Keratinocyte (primary cell): ENCODE measurements around the gene FAM53A. TPM values are rescaled to one million over a fixed set of nuclear protein-coding genes. Genes with fewer than 3 reads are reported as not detected.

Source experiments
- DNase-seq: peaks from one replicate; pipeline ENCODE4 v3.0.0-alpha.2; 2011; ENCODE audit warnings: low read depth, missing footprints, low spot score
- FAIRE-seq: peaks from 2 replicates; lab custom pipeline; 2011; peaks lifted over from hg19 to GRCh38; lab: Jason Lieb, UNC
- H2AFZ ChIP-seq: 2 replicates; pipeline ENCODE4 v1.6.0; 2012; ENCODE audit warnings: low read length, control low read depth, inconsistent platforms; ENCODE audit not compliant: control insufficient read depth
- H3K27ac ChIP-seq: 2 replicates; pipeline ENCODE4 v1.5.1; 2011; ENCODE audit warnings: low read length; ENCODE audit not compliant: control insufficient read depth, insufficient read depth
- H3K27me3 ChIP-seq: 3 replicates; pipeline ENCODE4 v1.6.0; 2011; ENCODE audit warnings: low read length; ENCODE audit not compliant: control insufficient read depth, insufficient read depth; ENCODE audit errors: extremely low read depth
- H3K36me3 ChIP-seq, 2 experiments: 2 replicates in 1 of 2; 3 replicates in 1 of 2; pipeline ENCODE4 v1.5.1; 2011; ENCODE audit warnings: low read length in 2 of 2, mild to moderate bottlenecking in 1 of 2; ENCODE audit not compliant: control insufficient read depth in 2 of 2, insufficient read depth in 2 of 2; ENCODE audit errors: extremely low read depth in 1 of 2
- H3K4me1 ChIP-seq: 3 replicates; pipeline ENCODE4 v1.5.1; 2011; ENCODE audit warnings: low read length; ENCODE audit not compliant: control insufficient read depth, insufficient read depth; ENCODE audit errors: extremely low read depth
- H3K4me2 ChIP-seq: 3 replicates; pipeline ENCODE4 v1.6.0; 2011; ENCODE audit warnings: low read depth, low read length; ENCODE audit not compliant: control insufficient read depth, insufficient read depth; ENCODE audit errors: extremely low read depth
- H3K4me3 ChIP-seq, 3 experiments: fragments of 200-600 bp in 1 of 3; sonication (generic) in 1 of 3; 2 replicates in 2 of 3; 3 replicates in 1 of 3; pipeline ENCODE4 v1.5.1; 2011 to 2016; ENCODE audit warnings: low read length in 3 of 3, mild to moderate bottlenecking in 3 of 3, control low read depth in 2 of 3, inconsistent platforms in 1 of 3, low read depth in 1 of 3, mixed read lengths in 1 of 3, mixed run types in 1 of 3, moderate library complexity in 1 of 3; ENCODE audit not compliant: control insufficient read depth in 2 of 3, insufficient read depth in 2 of 3; ENCODE audit errors: extremely low read depth in 1 of 3
- H3K79me2 ChIP-seq: 2 replicates; pipeline ENCODE4 v1.6.0; 2012; ENCODE audit warnings: low read length; ENCODE audit not compliant: control insufficient read depth, insufficient read depth
- H3K9ac ChIP-seq: 3 replicates; pipeline ENCODE4 v1.6.0; 2011; ENCODE audit warnings: low read length; ENCODE audit not compliant: control insufficient read depth, insufficient read depth; ENCODE audit errors: extremely low read depth
- H3K9me1 ChIP-seq: 3 replicates; pipeline ENCODE4 v1.6.0; 2011; ENCODE audit warnings: low read length; ENCODE audit not compliant: control insufficient read depth, insufficient read depth; ENCODE audit errors: extremely low read depth
- H3K9me3 ChIP-seq: 2 replicates; pipeline ENCODE4 v1.5.1; 2012; ENCODE audit warnings: low read depth, low read length; ENCODE audit not compliant: control insufficient read depth
- H4K20me1 ChIP-seq: 3 replicates; pipeline ENCODE4 v1.6.0; 2011; ENCODE audit warnings: low read length; ENCODE audit not compliant: control insufficient read depth, insufficient read depth; ENCODE audit errors: extremely low read depth
- CTCF ChIP-seq, 3 experiments: IDR thresholded peaks in 1 of 3; conservative IDR thresholded peaks in 1 of 3; optimal IDR thresholded peaks in 1 of 3; 2 replicates in 2 of 3; 3 replicates in 1 of 3; pipeline versions ENCODE3 to v1.5.1; 2011; ENCODE audit warnings: low read length in 3 of 3, mild to moderate bottlenecking in 3 of 3, moderate library complexity in 2 of 3, control low read depth in 1 of 3, inconsistent platforms in 1 of 3; ENCODE audit not compliant: insufficient read depth in 2 of 3; ENCODE audit errors: extremely low read depth in 1 of 3
- EZH2 ChIP-seq: IDR thresholded peaks from one replicate; pipeline ENCODE4 v1.6.1; 2012; ENCODE audit warnings: inconsistent platforms, mild to moderate bottlenecking, low read length, moderate library complexity
- dilution Hi-C: fragments of 300-500 bp; cut with MboI; formaldehyde crosslinking; loops from one replicate; pipeline ENCODE4 v1.7.0; 2020; ENCODE audit warnings: low sequenced_read_pairs; ENCODE audit not compliant: extremely low pct_ligation_motif_present
- polyA plus RNA-seq, 5 experiments: library from polyadenylated mRNA; depleted of rRNA in 3 of 5; stranded (reverse) in 3 of 5; stranded (forward) in 1 of 5; unstranded in 1 of 5; fragments of >200 nt; gene quantifications; 1 replicate in 1 of 5; 2 replicates in 3 of 5; 3 replicates in 1 of 5; pipeline versions ENCODE4 v1.2.1 to v1.2.3, GENCODE V29; 2011 to 2012; ENCODE audit warnings: missing spikeins in 2 of 5, low read depth in 1 of 5, low replicate concordance in 1 of 5

FAM53A gene
- polyA plus RNA-seq, 1 donor (not counting 4 experiments of a cell fraction or from before 2014, with no cell fraction given) = 0.50 TPM

- H2AFZ ChIP-seq = peak overlapping the region; percentile 40
- peak overlapping the region; percentile 62 for H3K4me2 ChIP-seq
- peak overlapping the region; percentile 86 for H3K27ac ChIP-seq
- peaks cover 0 to 38% of the 10 kb centered on the region in 2 experiments for H3K36me3 ChIP-seq
- H3K4me3 ChIP-seq = no peak overlapping the region
- peak overlapping the region; percentile 61 for H3K9ac ChIP-seq
- TF ChIP-seq EZH2 (no peak), CTCF (optimal IDR thresholded peaks at IDR 0.05 in 1 of 3, IDR thresholded peaks at IDR 0.05 in 1 of 3, conservative IDR thresholded peaks at IDR 0.05 in 1 of 3; ENCODE audit: extremely low read depth in 1 of 3, insufficient read depth in 2 of 3, low read length in 3 of 3) (peak in 2 of 3 experiments; percentile 97 to 100)
- H3K9me3 ChIP-seq = no peaks in the 10 kb centered on the region
- dilution Hi-C loops = no loop called here
- DNase-seq (peak; percentile 66), FAIRE-seq (peak; percentile 86)
- H3K79me2 ChIP-seq = peaks cover 65% of the 10 kb centered on the region
- no peaks in the 10 kb centered on the region for H3K27me3 ChIP-seq
- H4K20me1 ChIP-seq = peaks cover 8% of the 10 kb centered on the region
- peaks cover 4% of the 10 kb centered on the region for H3K9me1 ChIP-seq
- H3K4me1 ChIP-seq = peaks cover 45% of the 10 kb centered on the region
These were observed 42.2 kb upstream of the FAM53A start for GRCh38 chr4:1726146-1726934.

- TF ChIP-seq CTCF (optimal IDR thresholded peaks at IDR 0.05 in 1 of 3, IDR thresholded peaks at IDR 0.05 in 1 of 3, conservative IDR thresholded peaks at IDR 0.05 in 1 of 3; ENCODE audit: extremely low read depth in 1 of 3, insufficient read depth in 2 of 3, low read length in 3 of 3) (no peak), EZH2 (no peak)
- Histone ChIP-seq H3K36me3 (peaks cover 0 to 31% of the 10 kb centered on the region in 2 experiments), H3K4me3 (no peak overlapping the region), H2AFZ (no peak overlapping the region), H3K4me2 (no peak overlapping the region), H3K9me1 (peaks cover 4% of the 10 kb centered on the region), H4K20me1 (peaks cover 8% of the 10 kb centered on the region), H3K9ac (no peak overlapping the region), H3K27ac (no peak overlapping the region), H3K27me3 (no peaks in the 10 kb centered on the region), H3K9me3 (no peaks in the 10 kb centered on the region), H3K4me1 (peaks cover 45% of the 10 kb centered on the region), H3K79me2 (peaks cover 61% of the 10 kb centered on the region)
- FAIRE-seq (no peak), DNase-seq (no peak)
- dilution Hi-C loops = no loop called here
These were observed 41.4 kb upstream of the FAM53A start for GRCh38 chr4:1725521-1725920.
